Mesendoderm (in vitro differentiated cells): ENCODE data around the gene TNFSF9. TPM values are rescaled to one million over a fixed set of nuclear protein-coding genes. Genes with fewer than 3 reads are reported as not detected.
"Not testable (repeated sequence)": the region's sequence is repeated elsewhere in the genome, so short reads cannot be mapped to it uniquely, and the experiment has no call there.

Experiments
- DNase-seq: peaks from one replicate; pipeline ENCODE4 v3.0.0; 2013
- H2AK5ac ChIP-seq: 2 replicates; pipeline ENCODE4 v1.6.1; 2013; ENCODE audit warnings: low read length, inconsistent platforms
- H2BK120ac ChIP-seq: 2 replicates; pipeline ENCODE4 v1.6.1; 2013; ENCODE audit warnings: low read depth, mild to moderate bottlenecking, low read length, moderate library complexity, mixed read lengths
- H2BK15ac ChIP-seq: replicated peaks from 2 replicates; pipeline ENCODE4 v1.6.1; 2013; ENCODE audit warnings: low read depth, mild to moderate bottlenecking, moderate library complexity
- H2BK5ac ChIP-seq: 2 replicates; pipeline ENCODE4 v1.6.1; 2013; ENCODE audit warnings: low read length, inconsistent platforms
- H3K18ac ChIP-seq: 2 replicates; pipeline ENCODE4 v1.6.1; 2013; ENCODE audit warnings: mild to moderate bottlenecking, low read length, mixed read lengths
- H3K23ac ChIP-seq: one replicate; pipeline ENCODE4 v1.6.1; 2013; ENCODE audit warnings: low read length
- H3K27ac ChIP-seq: 2 replicates; pipeline ENCODE4 v1.5.1; 2013; ENCODE audit warnings: low read depth, mild to moderate bottlenecking, inconsistent platforms, low read length, moderate library complexity
- H3K27me3 ChIP-seq: 2 replicates; pipeline ENCODE4 v1.6.1; 2013; ENCODE audit warnings: low read length, control low read depth, mild to moderate bottlenecking, inconsistent platforms; ENCODE audit not compliant: insufficient read depth, poor library complexity
- H3K36me3 ChIP-seq: 2 replicates; pipeline ENCODE4 v1.6.1; 2013; ENCODE audit warnings: low read length, inconsistent platforms; ENCODE audit not compliant: control insufficient read depth, insufficient read depth
- H3K4ac ChIP-seq: one replicate; pipeline ENCODE4 v1.6.1; 2013; ENCODE audit warnings: low read depth, mild to moderate bottlenecking, low read length, moderate library complexity
- H3K4me1 ChIP-seq: 2 replicates; pipeline ENCODE4 v1.6.1; 2013; ENCODE audit warnings: low read depth, low read length, inconsistent platforms; ENCODE audit not compliant: control insufficient read depth
- H3K4me2 ChIP-seq: 2 replicates; pipeline ENCODE4 v1.6.1; 2013; ENCODE audit warnings: low read length
- H3K4me3 ChIP-seq: 2 replicates; pipeline ENCODE4 v1.5.1; 2013; ENCODE audit warnings: mild to moderate bottlenecking, low read length
- H3K56ac ChIP-seq: one replicate; pipeline ENCODE4 v1.6.1; 2013; ENCODE audit warnings: low read length
- H3K79me1 ChIP-seq: 2 replicates; pipeline ENCODE4 v1.6.1; 2013; ENCODE audit warnings: low read length, inconsistent platforms
- H3K79me2 ChIP-seq: 2 replicates; pipeline ENCODE4 v1.6.1; 2013; ENCODE audit warnings: mild to moderate bottlenecking, low read length; ENCODE audit not compliant: control insufficient read depth, insufficient read depth
- H3K9ac ChIP-seq: 2 replicates; pipeline ENCODE4 v1.6.1; 2013; ENCODE audit warnings: low read length, inconsistent platforms
- H4K5ac ChIP-seq: one replicate; pipeline ENCODE4 v1.6.1; 2013; ENCODE audit warnings: low read length
- H4K8ac ChIP-seq: one replicate; pipeline ENCODE4 v1.6.1; 2013; ENCODE audit warnings: low read depth, mild to moderate bottlenecking, control low read depth, low read length, moderate library complexity
- WGBS: extraction: QIAGEN DNeasy Blood & Tissue Kit; methylation state at CpG from one replicate; pipeline ENCODE4 v1.1.7; 2013; ENCODE audit warnings: low lambda C conversion rate, missing lambda C conversion rate; ENCODE audit not compliant: insufficient coverage; ENCODE audit errors: extremely low coverage; 5-methylcytosine and 5-hydroxymethylcytosine counted together
- small RNA-seq: library from polyadenylated mRNA; stranded (forward); fragments of <200 nt; extraction: miRNeasy Mini kit (QIAGEN cat#:217004); gene quantifications from one replicate; pipeline ENCODE3, GENCODE V24; 2013; ENCODE audit not compliant: insufficient read depth

Gene TNFSF9

DNA sequence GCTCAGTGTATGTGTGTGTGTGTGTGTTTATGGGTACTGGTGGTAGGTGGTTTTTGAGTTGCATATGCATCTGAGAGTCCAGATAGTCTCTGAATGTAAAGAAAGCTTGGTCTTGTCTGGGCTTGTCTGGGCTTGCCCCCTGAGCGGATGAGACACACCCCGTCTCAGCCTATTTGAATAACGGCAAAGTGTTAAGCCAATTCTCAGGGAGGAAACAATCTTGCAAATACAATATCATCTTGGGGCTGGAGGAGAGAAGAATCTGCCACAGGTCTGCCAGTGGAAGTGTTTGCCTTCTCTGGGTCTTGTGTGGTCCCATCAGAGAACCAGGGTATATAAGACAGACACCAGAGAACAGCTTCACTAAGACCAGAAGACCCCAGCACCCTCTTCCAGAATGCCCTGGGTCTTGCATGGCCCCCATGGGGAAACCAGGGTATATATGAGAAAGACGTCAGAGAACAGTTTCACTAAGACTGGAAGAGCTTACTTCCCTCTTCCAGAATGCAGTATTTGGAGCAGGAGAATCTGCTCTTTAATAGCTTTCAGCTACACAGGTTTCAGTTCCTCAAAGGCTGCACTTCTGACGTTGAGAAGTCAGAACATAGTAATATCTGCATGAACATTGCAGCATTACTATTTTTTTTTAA lies 46.8 kb downstream of the TNFSF9 start:
- H3K4me1 ChIP-seq = peaks cover 5% of the 10 kb centered on the region
- no peak overlapping the region for H2BK120ac ChIP-seq
- H3K4me3 ChIP-seq = no peak overlapping the region
- H3K79me2 ChIP-seq = no peaks in the 10 kb centered on the region
- H3K9ac ChIP-seq = no peak overlapping the region
- no peak overlapping the region for H3K18ac ChIP-seq
- no peak overlapping the region for H2AK5ac ChIP-seq
- no CpG with 5 or more reads among the region's 5 CpGs for WGBS
- H2BK5ac ChIP-seq = no peak overlapping the region
- no peaks in the 10 kb centered on the region for H3K27me3 ChIP-seq
- no peak overlapping the region for H2BK15ac ChIP-seq
- H3K56ac ChIP-seq = no peak overlapping the region
- H3K4me2 ChIP-seq = no peak overlapping the region
- H4K8ac ChIP-seq = no peak overlapping the region
- DNase-seq = no peak
- no peak overlapping the region for H3K27ac ChIP-seq
- no peak overlapping the region for H3K4ac ChIP-seq
- no peaks in the 10 kb centered on the region for H3K79me1 ChIP-seq
- no peak overlapping the region for H4K5ac ChIP-seq
- H3K23ac ChIP-seq = no peak overlapping the region
- H3K36me3 ChIP-seq = no peaks in the 10 kb centered on the region

DNA sequence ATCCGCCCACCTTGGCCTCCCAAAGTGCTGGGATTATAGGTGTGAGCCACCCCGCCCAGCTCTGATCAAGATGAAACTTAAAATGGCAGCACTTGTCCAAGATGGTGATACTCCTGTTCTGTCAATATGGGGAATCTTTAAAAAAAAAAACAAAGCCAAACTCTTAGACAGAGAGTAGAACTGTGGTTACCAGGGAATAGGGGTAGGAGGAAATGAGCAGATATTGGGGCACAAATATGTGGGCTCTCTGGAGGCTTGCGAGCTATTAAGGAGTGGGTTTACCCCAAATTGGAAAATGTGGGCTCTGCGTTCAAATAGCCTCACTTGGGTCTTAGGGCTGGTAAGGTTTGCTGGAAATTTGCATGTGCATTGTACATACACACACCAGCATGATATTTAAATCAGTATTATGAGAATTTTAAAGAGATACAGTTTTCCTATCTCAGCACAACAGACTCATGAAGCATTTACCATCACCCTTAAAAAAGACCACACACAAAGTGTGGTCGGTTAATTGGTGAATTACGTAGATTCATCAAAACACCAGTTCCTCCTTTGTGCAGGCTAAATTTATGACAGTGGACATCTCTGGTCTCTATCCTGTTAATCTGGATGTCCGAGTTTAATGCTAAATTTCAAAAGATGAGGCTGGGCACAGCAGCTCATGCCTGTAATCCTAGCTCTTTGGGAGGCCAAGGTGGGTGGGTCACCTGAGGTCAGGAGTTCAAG lies 48.8 kb downstream of the TNFSF9 start:
- Histone ChIP-seq H3K4me2 (no peak overlapping the region), H3K4me3 (no peak overlapping the region), H2BK15ac (no peak overlapping the region), H4K8ac (no peak overlapping the region), H3K36me3 (no peaks in the 10 kb centered on the region), H2BK120ac (no peak overlapping the region), H3K27me3 (no peaks in the 10 kb centered on the region), H3K4ac (no peak overlapping the region), H3K23ac (no peak overlapping the region), H3K79me2 (no peaks in the 10 kb centered on the region), H3K9ac (no peak overlapping the region), H3K56ac (no peak overlapping the region), H3K27ac (no peak overlapping the region), H3K18ac (no peak overlapping the region), H2AK5ac (no peak overlapping the region), H2BK5ac (no peak overlapping the region), H4K5ac (no peak overlapping the region), H3K79me1 (no peaks in the 10 kb centered on the region), H3K4me1 (no peaks in the 10 kb centered on the region)
- no CpG with 5 or more reads among the region's 7 CpGs for WGBS
- no peak for DNase-seq

DNA sequence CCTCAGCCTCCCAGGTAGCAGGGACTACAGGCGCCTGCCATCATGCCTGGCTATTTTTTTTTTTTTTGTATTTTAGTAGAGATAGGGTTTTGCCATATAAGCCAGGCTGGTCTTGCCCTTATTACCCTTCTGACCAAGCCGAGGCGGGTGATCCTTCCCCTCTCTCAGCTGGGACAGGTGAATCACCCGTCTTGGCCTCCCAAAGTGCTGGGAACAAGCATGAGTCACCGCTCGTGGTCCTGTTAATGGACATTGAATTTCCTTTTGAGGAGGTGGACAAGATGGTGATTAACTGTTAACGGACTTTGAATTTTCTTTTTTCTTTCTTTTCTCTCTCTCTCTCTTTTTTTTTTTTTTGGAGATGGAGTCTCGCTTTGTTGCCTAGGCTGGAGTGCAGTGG lies 49.5 kb downstream of the TNFSF9 start:
- H3K23ac ChIP-seq = no peak overlapping the region
- no peak overlapping the region for H3K27ac ChIP-seq
- no peaks in the 10 kb centered on the region for H3K79me1 ChIP-seq
- H3K36me3 ChIP-seq = no peaks in the 10 kb centered on the region
- H3K9ac ChIP-seq = no peak overlapping the region
- H3K27me3 ChIP-seq = no peaks in the 10 kb centered on the region
- H3K18ac ChIP-seq = no peak overlapping the region
- WGBS = no CpG with 5 or more reads among the region's 8 CpGs
- H3K56ac ChIP-seq = no peak overlapping the region
- H2BK5ac ChIP-seq = no peak overlapping the region
- H2BK15ac ChIP-seq = no peak overlapping the region
- H4K8ac ChIP-seq = no peak overlapping the region
- no peak for DNase-seq
- no peaks in the 10 kb centered on the region for H3K79me2 ChIP-seq
- H3K4me1 ChIP-seq = no peaks in the 10 kb centered on the region
- H2BK120ac ChIP-seq = no peak overlapping the region
- no peak overlapping the region for H3K4me2 ChIP-seq
- H4K5ac ChIP-seq = no peak overlapping the region
- no peak overlapping the region for H3K4ac ChIP-seq
- H2AK5ac ChIP-seq = no peak overlapping the region
- H3K4me3 ChIP-seq = no peak overlapping the region

DNA sequence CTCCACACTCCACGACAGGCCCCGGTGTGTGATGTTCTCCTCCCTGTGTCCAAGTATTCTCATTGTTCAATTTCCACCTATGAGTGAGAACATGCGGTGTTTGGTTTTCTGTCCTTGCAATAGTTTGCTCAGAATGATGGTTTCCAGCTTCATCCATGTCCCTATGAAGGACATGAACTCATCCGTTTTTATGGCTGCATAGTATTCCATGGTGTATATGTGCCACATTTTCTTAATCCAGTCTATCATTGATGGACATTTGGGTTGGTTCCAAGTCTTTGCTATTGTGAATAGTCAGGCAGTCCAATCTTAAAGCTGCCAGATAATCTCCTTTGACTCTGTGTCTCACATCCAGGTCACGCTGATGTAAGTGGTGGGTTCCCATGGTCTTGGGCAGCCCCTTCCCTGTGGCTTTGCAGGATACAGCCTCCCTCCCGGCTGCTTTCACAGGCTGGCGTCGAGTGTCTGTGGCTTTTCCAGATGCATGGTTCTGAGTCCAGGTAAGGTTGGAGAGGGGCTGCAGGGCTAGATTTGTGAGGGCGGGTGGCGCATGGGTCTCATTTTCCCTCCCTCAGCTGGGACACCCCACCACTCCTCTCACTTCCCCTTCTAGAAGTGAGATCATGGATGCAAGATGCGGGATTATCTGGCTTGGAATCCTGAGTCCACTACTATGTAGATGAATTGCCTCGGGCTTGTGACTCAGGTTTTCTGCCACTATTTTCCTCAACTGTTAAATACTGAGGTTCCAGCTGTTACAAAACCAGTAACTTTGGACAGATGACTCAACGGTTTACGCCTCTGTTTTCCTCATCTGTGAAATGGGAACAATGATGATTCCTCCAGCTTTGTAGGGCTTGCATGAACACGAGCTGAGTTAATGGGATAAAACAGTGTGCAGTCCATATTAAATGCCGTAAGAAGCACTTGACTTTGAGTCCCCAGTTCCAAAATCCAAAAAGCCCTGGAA lies 52.0 kb downstream of the TNFSF9 start:
- not testable (repeated sequence) for H3K56ac ChIP-seq, H2BK5ac ChIP-seq, H4K5ac ChIP-seq, H4K8ac ChIP-seq, H3K18ac ChIP-seq, H3K4me1 ChIP-seq, H2BK120ac ChIP-seq, H3K4ac ChIP-seq, H3K27ac ChIP-seq, H3K79me2 ChIP-seq, H3K79me1 ChIP-seq, H3K23ac ChIP-seq, H2AK5ac ChIP-seq, H3K9ac ChIP-seq, H3K4me3 ChIP-seq, H3K36me3 ChIP-seq, H3K27me3 ChIP-seq, H2BK15ac ChIP-seq, H3K4me2 ChIP-seq
- peak; percentile 31 for DNase-seq
- WGBS = no CpG with 5 or more reads among the region's 16 CpGs

Small RNA genes lying within 50 kb of the gene (small RNA-seq; reads per million reads assigned to genes)
- gene AC010503.2 = not detected
- gene RF00019 = not detected
